H1 (cell line): Measurements from ENCODE around the gene OSBP2. TPM values are rescaled to one million over a fixed set of nuclear protein-coding genes. Genes with fewer than 3 reads are reported as not detected.

Experiments
- ASH2L ChIP-seq: fragments of 200-600, 300-600 bp; sonication (generic); IDR thresholded peaks from one replicate; pipeline ENCODE4 v1.7.1; 2017; ENCODE audit warnings: low read length
- CBX8 ChIP-seq: fragments of 300-800, 300-1000 bp; sonication (generic); IDR thresholded peaks from 2 replicates; pipeline ENCODE4 v1.7.1; 2016; ENCODE audit warnings: low read depth, low read length, borderline replicate concordance
- KDM4A ChIP-seq: IDR thresholded peaks from one replicate; pipeline ENCODE4 v1.7.1; 2012; ENCODE audit warnings: low read depth, mild to moderate bottlenecking, moderate library complexity, low read length, inconsistent platforms; ENCODE audit not compliant: severe bottlenecking
- MAFK ChIP-seq: IDR thresholded peaks from 2 replicates; pipeline ENCODE4 v1.6.1; 2012; ENCODE audit warnings: low read depth, mild to moderate bottlenecking, improper control_type of control experiment, low read length
- POLR2AphosphoS5 ChIP-seq: IDR thresholded peaks from 2 replicates; pipeline ENCODE4 v1.6.1; 2011; ENCODE audit warnings: low read depth, low read length
- POU5F1 ChIP-seq: IDR thresholded peaks from 2 replicates; pipeline ENCODE4 v1.6.1; 2011; ENCODE audit warnings: low read depth, mild to moderate bottlenecking, low read length, moderate library complexity
- RBBP5 ChIP-seq: IDR thresholded peaks from 2 replicates; pipeline ENCODE4 v1.7.1; 2012; ENCODE audit warnings: low read depth, mild to moderate bottlenecking, inconsistent platforms, low read length, moderate library complexity, borderline replicate concordance
- polyA plus RNA-seq, 7 experiments: library from polyadenylated mRNA; depleted of rRNA in 3 of 7; stranded (reverse) in 5 of 7; unstranded in 2 of 7; fragments of >200 nt in 5 of 7; fragments of 200-250 nt in 2 of 7; gene quantifications; 1 replicate in 5 of 7; 2 replicates in 1 of 7; 4 replicates in 1 of 7; pipeline versions ENCODE4 v1.2.1 to v1.2.3, GENCODE V29; 2011 to 2013; ENCODE audit warnings: missing spikeins in 2 of 7, mixed read lengths in 2 of 7
- total RNA-seq: library from RNA; stranded (reverse); fragmentation: NEBNext Ultra II Directional; extraction: Animal tissue kit (Norgen Biotek cat#: 25700); gene quantifications from 2 replicates; pipeline ENCODE4 v1.2.1, GENCODE V29; 2021
- TF ChIP-seq, protein P1 (sequence below): fragments of 300-600 bp; sonication (generic); IDR thresholded peaks from 2 replicates; pipeline ENCODE4 v1.7.1; 2012; ENCODE audit warnings: low read length, moderate library complexity, mild to moderate bottlenecking, inconsistent platforms; ENCODE audit not compliant: insufficient replicate concordance
- TF ChIP-seq, protein P2 (sequence below), 3 experiments: IDR thresholded peaks; 1 replicate in 2 of 3; 2 replicates in 1 of 3; pipeline versions ENCODE4 v1.5.1 to v1.6.1; 2011; ENCODE audit warnings: low read length in 3 of 3, mild to moderate bottlenecking in 3 of 3, inconsistent platforms in 2 of 3, low read depth in 1 of 3, moderate library complexity in 1 of 3; ENCODE audit not compliant: insufficient read depth in 1 of 3; ENCODE audit errors: control extremely low read depth in 1 of 3

OSBP2 gene
- total and polyA plus RNA-seq, 2 of the 8 experiments (the other 6 are each of a cell fraction or from before 2014, with no cell fraction given) = 3.4 to 3.7 TPM

DNA sequence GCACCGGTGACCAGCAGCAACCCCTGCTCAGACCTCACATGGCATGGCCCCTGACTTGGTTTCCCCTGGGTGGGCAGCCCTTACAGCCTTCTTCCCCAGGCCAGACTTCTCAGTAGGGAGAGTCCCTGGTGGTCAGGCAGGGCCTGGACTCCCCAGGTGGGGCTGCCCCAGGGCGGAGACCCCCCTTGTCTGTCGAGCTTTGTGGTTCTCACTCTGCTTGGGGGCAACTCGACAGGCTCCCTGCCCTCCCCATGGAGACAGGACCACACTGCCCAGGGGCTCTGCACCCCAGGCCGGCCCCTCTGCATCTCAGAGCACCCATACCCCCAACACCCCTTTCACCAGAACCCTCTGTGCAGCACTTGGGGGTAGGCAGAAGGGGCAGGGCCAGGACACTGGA, 186.2 kb downstream of the OSBP2 start (continued):
- TF ChIP-seq, protein P1, sequence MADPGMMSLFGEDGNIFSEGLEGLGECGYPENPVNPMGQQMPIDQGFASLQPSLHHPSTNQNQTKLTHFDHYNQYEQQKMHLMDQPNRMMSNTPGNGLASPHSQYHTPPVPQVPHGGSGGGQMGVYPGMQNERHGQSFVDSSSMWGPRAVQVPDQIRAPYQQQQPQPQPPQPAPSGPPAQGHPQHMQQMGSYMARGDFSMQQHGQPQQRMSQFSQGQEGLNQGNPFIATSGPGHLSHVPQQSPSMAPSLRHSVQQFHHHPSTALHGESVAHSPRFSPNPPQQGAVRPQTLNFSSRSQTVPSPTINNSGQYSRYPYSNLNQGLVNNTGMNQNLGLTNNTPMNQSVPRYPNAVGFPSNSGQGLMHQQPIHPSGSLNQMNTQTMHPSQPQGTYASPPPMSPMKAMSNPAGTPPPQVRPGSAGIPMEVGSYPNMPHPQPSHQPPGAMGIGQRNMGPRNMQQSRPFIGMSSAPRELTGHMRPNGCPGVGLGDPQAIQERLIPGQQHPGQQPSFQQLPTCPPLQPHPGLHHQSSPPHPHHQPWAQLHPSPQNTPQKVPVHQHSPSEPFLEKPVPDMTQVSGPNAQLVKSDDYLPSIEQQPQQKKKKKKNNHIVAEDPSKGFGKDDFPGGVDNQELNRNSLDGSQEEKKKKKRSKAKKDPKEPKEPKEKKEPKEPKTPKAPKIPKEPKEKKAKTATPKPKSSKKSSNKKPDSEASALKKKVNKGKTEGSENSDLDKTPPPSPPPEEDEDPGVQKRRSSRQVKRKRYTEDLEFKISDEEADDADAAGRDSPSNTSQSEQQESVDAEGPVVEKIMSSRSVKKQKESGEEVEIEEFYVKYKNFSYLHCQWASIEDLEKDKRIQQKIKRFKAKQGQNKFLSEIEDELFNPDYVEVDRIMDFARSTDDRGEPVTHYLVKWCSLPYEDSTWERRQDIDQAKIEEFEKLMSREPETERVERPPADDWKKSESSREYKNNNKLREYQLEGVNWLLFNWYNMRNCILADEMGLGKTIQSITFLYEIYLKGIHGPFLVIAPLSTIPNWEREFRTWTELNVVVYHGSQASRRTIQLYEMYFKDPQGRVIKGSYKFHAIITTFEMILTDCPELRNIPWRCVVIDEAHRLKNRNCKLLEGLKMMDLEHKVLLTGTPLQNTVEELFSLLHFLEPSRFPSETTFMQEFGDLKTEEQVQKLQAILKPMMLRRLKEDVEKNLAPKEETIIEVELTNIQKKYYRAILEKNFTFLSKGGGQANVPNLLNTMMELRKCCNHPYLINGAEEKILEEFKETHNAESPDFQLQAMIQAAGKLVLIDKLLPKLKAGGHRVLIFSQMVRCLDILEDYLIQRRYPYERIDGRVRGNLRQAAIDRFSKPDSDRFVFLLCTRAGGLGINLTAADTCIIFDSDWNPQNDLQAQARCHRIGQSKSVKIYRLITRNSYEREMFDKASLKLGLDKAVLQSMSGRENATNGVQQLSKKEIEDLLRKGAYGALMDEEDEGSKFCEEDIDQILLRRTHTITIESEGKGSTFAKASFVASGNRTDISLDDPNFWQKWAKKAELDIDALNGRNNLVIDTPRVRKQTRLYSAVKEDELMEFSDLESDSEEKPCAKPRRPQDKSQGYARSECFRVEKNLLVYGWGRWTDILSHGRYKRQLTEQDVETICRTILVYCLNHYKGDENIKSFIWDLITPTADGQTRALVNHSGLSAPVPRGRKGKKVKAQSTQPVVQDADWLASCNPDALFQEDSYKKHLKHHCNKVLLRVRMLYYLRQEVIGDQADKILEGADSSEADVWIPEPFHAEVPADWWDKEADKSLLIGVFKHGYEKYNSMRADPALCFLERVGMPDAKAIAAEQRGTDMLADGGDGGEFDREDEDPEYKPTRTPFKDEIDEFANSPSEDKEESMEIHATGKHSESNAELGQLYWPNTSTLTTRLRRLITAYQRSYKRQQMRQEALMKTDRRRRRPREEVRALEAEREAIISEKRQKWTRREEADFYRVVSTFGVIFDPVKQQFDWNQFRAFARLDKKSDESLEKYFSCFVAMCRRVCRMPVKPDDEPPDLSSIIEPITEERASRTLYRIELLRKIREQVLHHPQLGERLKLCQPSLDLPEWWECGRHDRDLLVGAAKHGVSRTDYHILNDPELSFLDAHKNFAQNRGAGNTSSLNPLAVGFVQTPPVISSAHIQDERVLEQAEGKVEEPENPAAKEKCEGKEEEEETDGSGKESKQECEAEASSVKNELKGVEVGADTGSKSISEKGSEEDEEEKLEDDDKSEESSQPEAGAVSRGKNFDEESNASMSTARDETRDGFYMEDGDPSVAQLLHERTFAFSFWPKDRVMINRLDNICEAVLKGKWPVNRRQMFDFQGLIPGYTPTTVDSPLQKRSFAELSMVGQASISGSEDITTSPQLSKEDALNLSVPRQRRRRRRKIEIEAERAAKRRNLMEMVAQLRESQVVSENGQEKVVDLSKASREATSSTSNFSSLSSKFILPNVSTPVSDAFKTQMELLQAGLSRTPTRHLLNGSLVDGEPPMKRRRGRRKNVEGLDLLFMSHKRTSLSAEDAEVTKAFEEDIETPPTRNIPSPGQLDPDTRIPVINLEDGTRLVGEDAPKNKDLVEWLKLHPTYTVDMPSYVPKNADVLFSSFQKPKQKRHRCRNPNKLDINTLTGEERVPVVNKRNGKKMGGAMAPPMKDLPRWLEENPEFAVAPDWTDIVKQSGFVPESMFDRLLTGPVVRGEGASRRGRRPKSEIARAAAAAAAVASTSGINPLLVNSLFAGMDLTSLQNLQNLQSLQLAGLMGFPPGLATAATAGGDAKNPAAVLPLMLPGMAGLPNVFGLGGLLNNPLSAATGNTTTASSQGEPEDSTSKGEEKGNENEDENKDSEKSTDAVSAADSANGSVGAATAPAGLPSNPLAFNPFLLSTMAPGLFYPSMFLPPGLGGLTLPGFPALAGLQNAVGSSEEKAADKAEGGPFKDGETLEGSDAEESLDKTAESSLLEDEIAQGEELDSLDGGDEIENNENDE = no peak
- no peak for TF ChIP-seq POLR2AphosphoS5
- TF ChIP-seq, protein P2, sequence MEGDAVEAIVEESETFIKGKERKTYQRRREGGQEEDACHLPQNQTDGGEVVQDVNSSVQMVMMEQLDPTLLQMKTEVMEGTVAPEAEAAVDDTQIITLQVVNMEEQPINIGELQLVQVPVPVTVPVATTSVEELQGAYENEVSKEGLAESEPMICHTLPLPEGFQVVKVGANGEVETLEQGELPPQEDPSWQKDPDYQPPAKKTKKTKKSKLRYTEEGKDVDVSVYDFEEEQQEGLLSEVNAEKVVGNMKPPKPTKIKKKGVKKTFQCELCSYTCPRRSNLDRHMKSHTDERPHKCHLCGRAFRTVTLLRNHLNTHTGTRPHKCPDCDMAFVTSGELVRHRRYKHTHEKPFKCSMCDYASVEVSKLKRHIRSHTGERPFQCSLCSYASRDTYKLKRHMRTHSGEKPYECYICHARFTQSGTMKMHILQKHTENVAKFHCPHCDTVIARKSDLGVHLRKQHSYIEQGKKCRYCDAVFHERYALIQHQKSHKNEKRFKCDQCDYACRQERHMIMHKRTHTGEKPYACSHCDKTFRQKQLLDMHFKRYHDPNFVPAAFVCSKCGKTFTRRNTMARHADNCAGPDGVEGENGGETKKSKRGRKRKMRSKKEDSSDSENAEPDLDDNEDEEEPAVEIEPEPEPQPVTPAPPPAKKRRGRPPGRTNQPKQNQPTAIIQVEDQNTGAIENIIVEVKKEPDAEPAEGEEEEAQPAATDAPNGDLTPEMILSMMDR (IDR thresholded peaks at IDR 0.05; ENCODE audit: control extremely low read depth in 1 of 3, insufficient read depth in 1 of 3, low read depth in 1 of 3, low read length in 3 of 3) = no peak
- no peak for TF ChIP-seq RBBP5
- no peak for TF ChIP-seq ASH2L
- no peak for TF ChIP-seq MAFK
- no peak for TF ChIP-seq CBX8
- no peak for TF ChIP-seq KDM4A
- no peak for TF ChIP-seq POU5F1
- TF ChIP-seq, all 59 proteins: peak for 0
